HEK293 (cell line): ENCODE measurements around the gene ENDOU.

Source experiments
- CTCF ChIA-PET: fragments of 350-600 bp; formaldehyde crosslinking; extraction: SDS; loops from one replicate; lab custom pipeline; 2021; ENCODE audit warnings: antibody characterized with exemption; lab: Yijun Ruan, JAX
- POLR2A ChIA-PET: fragments of 300-600 bp; formaldehyde crosslinking; extraction: SDS; loops from one replicate; lab custom pipeline; 2020; ENCODE audit warnings: antibody characterized with exemption, inconsistent platforms; lab: Yijun Ruan, JAX
- H3K27ac ChIP-seq: fragments of 200-500 bp; sonication (Bioruptor generic); 2 replicates; pipeline ENCODE4 v1.5.1; 2014; ENCODE audit warnings: low read depth, low read length, control low read depth, inconsistent platforms; ENCODE audit errors: extremely low read depth
- H3K36me3 ChIP-seq, 2 experiments: fragments of 200-500 bp in 1 of 2; sonication (Bioruptor generic) in 1 of 2; 1 replicate in 1 of 2; 2 replicates in 1 of 2; pipeline ENCODE4 v1.5.1; 2014 to 2017; ENCODE audit warnings: inconsistent platforms in 2 of 2, low read length in 2 of 2; ENCODE audit not compliant: control insufficient read depth in 2 of 2, insufficient read depth in 1 of 2
- H3K4me1 ChIP-seq: fragments of 200-500 bp; sonication (Bioruptor generic); 2 replicates; pipeline ENCODE4 v1.5.1; 2014; ENCODE audit warnings: mild to moderate bottlenecking, low read length, inconsistent platforms; ENCODE audit not compliant: control insufficient read depth, insufficient read depth
- H3K4me3 ChIP-seq: 2 replicates; pipeline ENCODE4 v1.5.1; 2011; ENCODE audit warnings: low read depth, mild to moderate bottlenecking, control low read depth, low read length, moderate library complexity
- H3K9me3 ChIP-seq: fragments of 200-500 bp; sonication (Bioruptor generic); 2 replicates; pipeline ENCODE4 v1.5.1; 2014; ENCODE audit warnings: low read depth, low read length, inconsistent platforms; ENCODE audit not compliant: control insufficient read depth, insufficient read depth
- EGR2 ChIP-seq: fragments of 450-650 bp; formaldehyde crosslinking; IDR thresholded peaks from 2 replicates; pipeline ENCODE4 v1.5.1; 2016; ENCODE audit warnings: low read depth, missing biosample characterization, missing genetic modification characterization
- HOXC10 ChIP-seq: sonication (generic); formaldehyde crosslinking; IDR thresholded peaks from 2 replicates; pipeline ENCODE4 v1.8.1; 2023; ENCODE audit warnings: mild to moderate bottlenecking, missing genetic modification reagents
- KLF16 ChIP-seq: fragments of 450-650 bp; formaldehyde crosslinking; IDR thresholded peaks from 2 replicates; pipeline ENCODE4 v1.5.1; 2017; ENCODE audit warnings: missing biosample characterization, missing genetic modification characterization
- MZF1 ChIP-seq: fragments of 450-650 bp; formaldehyde crosslinking; IDR thresholded peaks from 2 replicates; pipeline ENCODE4 v1.5.1; 2017; ENCODE audit warnings: missing biosample characterization, missing genetic modification characterization, borderline replicate concordance
- RBAK ChIP-seq: fragments of 450-650 bp; formaldehyde crosslinking; IDR thresholded peaks from 2 replicates; pipeline ENCODE4 v1.5.1; 2016; ENCODE audit warnings: missing biosample characterization, missing genetic modification characterization
- ZBTB17 ChIP-seq: fragments of 450-650 bp; formaldehyde crosslinking; IDR thresholded peaks from 2 replicates; pipeline ENCODE4 v1.5.1; 2016; ENCODE audit warnings: missing biosample characterization, missing genetic modification characterization
- ZBTB21 ChIP-seq: fragments of 450-650 bp; formaldehyde crosslinking; IDR thresholded peaks from 2 replicates; pipeline ENCODE4 v1.5.1; 2017; ENCODE audit warnings: missing biosample characterization, missing genetic modification characterization
- ZBTB48 ChIP-seq: fragments of 450-650 bp; formaldehyde crosslinking; IDR thresholded peaks from 2 replicates; pipeline ENCODE4 v1.5.1; 2016; ENCODE audit warnings: missing biosample characterization, missing genetic modification characterization
- ZNF23 ChIP-seq: fragments of 450-650 bp; formaldehyde crosslinking; IDR thresholded peaks from 2 replicates; pipeline ENCODE4 v1.5.1; 2016; ENCODE audit warnings: missing biosample characterization, missing genetic modification characterization, borderline replicate concordance
- ZNF548 ChIP-seq: fragments of 450-650 bp; formaldehyde crosslinking; IDR thresholded peaks from 2 replicates; pipeline ENCODE4 v1.5.1; 2016; ENCODE audit warnings: missing biosample characterization, missing genetic modification characterization
- ZNF658 ChIP-seq: fragments of 450-650 bp; formaldehyde crosslinking; IDR thresholded peaks from 2 replicates; pipeline ENCODE4; 2016; ENCODE audit warnings: missing biosample characterization, missing genetic modification characterization
- TF ChIP-seq, protein P1 (sequence below): fragments of 450-650 bp; formaldehyde crosslinking; IDR thresholded peaks from 2 replicates; pipeline ENCODE4 v1.5.1; 2016; ENCODE audit warnings: missing biosample characterization, missing genetic modification characterization
- TF ChIP-seq, protein P2 (sequence below): fragments of 450-650 bp; formaldehyde crosslinking; IDR thresholded peaks from 2 replicates; pipeline ENCODE4 v1.5.1; 2016; ENCODE audit warnings: missing biosample characterization, missing genetic modification characterization
- TF ChIP-seq, protein P3 (sequence below): fragments of 450-650 bp; formaldehyde crosslinking; IDR thresholded peaks from 2 replicates; pipeline ENCODE4 v1.5.1; 2016; ENCODE audit warnings: missing biosample characterization, missing genetic modification characterization
- TF ChIP-seq, protein P4 (sequence below): fragments of 450-650 bp; formaldehyde crosslinking; IDR thresholded peaks from 2 replicates; pipeline ENCODE4 v1.5.1; 2016; ENCODE audit warnings: missing biosample characterization, missing genetic modification characterization

Gene ENDOU

DNA sequence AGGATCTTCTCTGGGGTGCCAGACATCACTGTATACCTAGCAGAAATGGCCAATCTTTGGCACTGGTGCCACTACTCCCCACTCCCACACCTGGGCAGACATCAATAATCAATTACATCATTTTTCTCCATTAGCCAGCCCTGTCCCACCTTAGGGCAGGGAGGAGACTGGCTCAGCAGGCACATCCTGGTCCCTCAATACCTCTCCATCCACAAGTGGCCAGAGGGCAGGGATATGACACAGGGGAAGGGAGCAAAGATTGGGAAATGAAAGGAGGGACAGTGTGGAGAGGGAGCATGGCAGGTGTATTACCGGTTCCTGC is 23.2 kb upstream of the ENDOU start:
- POLR2A ChIA-PET = interaction anchor here (1.5 kb wide), 1 partner anchor 18 kb away, joined by 3 read pairs; no protein-coding TSS in a partner anchor
- TF ChIP-seq MZF1 (tag by site-specific recombination) = no peak
- TF ChIP-seq, protein P1, sequence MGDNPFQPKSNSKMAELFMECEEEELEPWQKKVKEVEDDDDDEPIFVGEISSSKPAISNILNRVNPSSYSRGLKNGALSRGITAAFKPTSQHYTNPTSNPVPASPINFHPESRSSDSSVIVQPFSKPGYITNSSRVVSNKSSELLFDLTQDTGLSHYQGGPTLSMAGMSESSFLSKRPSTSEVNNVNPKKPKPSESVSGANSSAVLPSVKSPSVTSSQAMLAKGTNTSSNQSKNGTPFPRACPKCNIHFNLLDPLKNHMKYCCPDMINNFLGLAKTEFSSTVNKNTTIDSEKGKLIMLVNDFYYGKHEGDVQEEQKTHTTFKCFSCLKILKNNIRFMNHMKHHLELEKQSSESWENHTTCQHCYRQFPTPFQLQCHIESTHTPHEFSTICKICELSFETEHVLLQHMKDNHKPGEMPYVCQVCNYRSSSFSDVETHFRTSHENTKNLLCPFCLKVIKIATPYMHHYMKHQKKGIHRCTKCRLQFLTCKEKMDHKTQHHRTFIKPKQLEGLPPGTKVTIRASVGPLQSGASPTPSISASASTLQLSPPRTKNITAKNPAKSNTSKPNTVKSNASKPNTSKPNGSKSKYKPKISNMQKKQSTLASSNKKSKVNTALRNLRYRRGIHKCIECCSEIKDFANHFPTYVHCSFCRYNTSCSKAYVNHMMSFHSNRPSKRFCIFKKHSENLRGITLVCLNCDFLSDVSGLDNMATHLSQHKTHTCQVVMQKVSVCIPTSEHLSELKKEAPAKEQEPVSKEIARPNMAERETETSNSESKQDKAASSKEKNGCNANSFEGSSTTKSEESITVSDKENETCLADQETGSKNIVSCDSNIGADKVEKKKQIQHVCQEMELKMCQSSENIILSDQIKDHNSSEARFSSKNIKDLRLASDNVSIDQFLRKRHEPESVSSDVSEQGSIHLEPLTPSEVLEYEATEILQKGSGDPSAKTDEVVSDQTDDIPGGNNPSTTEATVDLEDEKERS (tag by site-specific recombination) = no peak
- no peak for TF ChIP-seq HOXC10
- TF ChIP-seq, protein P2, sequence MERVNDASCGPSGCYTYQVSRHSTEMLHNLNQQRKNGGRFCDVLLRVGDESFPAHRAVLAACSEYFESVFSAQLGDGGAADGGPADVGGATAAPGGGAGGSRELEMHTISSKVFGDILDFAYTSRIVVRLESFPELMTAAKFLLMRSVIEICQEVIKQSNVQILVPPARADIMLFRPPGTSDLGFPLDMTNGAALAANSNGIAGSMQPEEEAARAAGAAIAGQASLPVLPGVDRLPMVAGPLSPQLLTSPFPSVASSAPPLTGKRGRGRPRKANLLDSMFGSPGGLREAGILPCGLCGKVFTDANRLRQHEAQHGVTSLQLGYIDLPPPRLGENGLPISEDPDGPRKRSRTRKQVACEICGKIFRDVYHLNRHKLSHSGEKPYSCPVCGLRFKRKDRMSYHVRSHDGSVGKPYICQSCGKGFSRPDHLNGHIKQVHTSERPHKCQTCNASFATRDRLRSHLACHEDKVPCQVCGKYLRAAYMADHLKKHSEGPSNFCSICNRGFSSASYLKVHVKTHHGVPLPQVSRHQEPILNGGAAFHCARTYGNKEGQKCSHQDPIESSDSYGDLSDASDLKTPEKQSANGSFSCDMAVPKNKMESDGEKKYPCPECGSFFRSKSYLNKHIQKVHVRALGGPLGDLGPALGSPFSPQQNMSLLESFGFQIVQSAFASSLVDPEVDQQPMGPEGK = no peak
- TF ChIP-seq, protein P3, sequence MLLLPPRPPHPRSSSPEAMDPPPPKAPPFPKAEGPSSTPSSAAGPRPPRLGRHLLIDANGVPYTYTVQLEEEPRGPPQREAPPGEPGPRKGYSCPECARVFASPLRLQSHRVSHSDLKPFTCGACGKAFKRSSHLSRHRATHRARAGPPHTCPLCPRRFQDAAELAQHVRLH = no peak
- TF ChIP-seq ZNF23 (tag by site-specific recombination) = peak; percentile 83; the same call in 1 of the 2 replicates
- no peak for TF ChIP-seq ZBTB21
- no peak for TF ChIP-seq ZBTB48 (tag by site-specific recombination)
- TF ChIP-seq ZNF548 (tag by site-specific recombination) = no peak
- no peak for TF ChIP-seq ZNF658 (tag by site-specific recombination)
- TF ChIP-seq ZBTB17 (tag by site-specific recombination) = peak; percentile 66
- no peak for TF ChIP-seq RBAK (tag by site-specific recombination)
- TF ChIP-seq, all 188 proteins: peak for 2
- Histone ChIP-seq H3K4me3 (no peak overlapping the region), H3K9me3 (no peaks in the 10 kb centered on the region), H3K36me3 (no peaks in the 10 kb centered on the region), H3K27ac (no peak overlapping the region), H3K4me1 (no peaks in the 10 kb centered on the region)
- CTCF ChIA-PET = interaction anchor here (1.6 to 8.9 kb wide), 3 partner anchors 9 to 88 kb away, joined by 3 to 264 read pairs (median 31); no protein-coding TSS in a partner anchor

DNA sequence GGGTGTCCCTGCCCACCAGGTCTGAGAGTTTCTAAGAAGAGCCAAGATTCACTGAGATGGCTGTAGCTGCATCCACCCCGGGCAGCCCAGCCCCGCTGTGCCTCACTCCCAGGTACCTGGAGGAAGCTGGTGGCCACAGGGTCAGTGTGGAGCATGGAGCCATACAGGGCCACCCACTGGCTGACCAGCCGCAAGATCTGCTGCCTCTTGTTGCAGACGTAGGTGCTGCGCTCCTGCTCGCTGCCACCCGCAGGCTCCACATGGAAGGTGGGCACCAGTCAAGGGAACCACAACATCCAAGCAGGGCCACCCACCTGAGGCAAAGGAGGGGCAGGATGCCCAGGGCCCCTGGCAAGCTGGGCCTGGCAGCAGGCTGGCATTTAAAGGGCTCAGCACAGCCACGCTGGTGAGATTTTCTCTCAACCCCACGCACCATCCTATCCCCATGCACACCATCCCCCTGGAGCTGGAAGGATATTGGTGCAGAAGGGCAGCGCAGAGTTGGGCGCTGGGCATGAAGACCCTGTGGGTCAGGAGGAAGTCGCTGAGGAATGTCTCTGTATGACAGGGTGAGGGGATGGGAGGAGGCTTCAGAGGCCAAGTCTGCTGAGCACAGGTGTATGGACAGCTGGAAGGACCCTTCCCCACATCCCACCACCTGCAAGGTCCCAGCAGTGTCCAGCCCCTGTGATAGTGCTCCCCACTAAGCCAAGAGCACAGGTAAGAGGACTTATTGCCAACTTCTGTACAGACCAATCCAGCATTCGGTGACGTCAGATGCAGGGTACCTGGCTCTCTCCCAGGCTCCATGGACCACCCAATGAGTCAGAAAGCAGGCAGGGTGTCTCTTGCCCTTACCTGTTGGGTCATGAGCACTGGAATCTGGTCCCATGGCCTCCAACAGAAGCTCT is 22.6 kb upstream of the ENDOU start:
- H3K4me1 ChIP-seq = no peaks in the 10 kb centered on the region
- H3K36me3 ChIP-seq = no peaks in the 10 kb centered on the region
- no peak for TF ChIP-seq KLF16 (tag by site-specific recombination)
- no peak for TF ChIP-seq EGR2 (tag by site-specific recombination)
- TF ChIP-seq, protein P4, sequence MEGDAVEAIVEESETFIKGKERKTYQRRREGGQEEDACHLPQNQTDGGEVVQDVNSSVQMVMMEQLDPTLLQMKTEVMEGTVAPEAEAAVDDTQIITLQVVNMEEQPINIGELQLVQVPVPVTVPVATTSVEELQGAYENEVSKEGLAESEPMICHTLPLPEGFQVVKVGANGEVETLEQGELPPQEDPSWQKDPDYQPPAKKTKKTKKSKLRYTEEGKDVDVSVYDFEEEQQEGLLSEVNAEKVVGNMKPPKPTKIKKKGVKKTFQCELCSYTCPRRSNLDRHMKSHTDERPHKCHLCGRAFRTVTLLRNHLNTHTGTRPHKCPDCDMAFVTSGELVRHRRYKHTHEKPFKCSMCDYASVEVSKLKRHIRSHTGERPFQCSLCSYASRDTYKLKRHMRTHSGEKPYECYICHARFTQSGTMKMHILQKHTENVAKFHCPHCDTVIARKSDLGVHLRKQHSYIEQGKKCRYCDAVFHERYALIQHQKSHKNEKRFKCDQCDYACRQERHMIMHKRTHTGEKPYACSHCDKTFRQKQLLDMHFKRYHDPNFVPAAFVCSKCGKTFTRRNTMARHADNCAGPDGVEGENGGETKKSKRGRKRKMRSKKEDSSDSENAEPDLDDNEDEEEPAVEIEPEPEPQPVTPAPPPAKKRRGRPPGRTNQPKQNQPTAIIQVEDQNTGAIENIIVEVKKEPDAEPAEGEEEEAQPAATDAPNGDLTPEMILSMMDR (tag by site-specific recombination) = 0 out of 2 replicates have a peak, but pooled peaks have one; percentile 16
- no peak overlapping the region for H3K27ac ChIP-seq
- H3K9me3 ChIP-seq = no peaks in the 10 kb centered on the region
- no peak overlapping the region for H3K4me3 ChIP-seq
- ChIA-PET POLR2A (interaction anchor here (1.5 kb wide), 1 partner anchor 19 kb away, joined by 3 read pairs; no protein-coding TSS in a partner anchor), CTCF (interaction anchor here (1.1 to 9.9 kb wide), 6 partner anchors 10 to 89 kb away, joined by 3 to 353 read pairs (median 17); partner anchors contain the start of gene ENDOU)
